Gastrocnemius medialis (tissue), 4 donors: ENCODE results near the gene HHATL.

Source experiments
- CTCF ChIP-seq, 5 experiments: fragments of 450-650 bp in 3 of 5; fragments of 200-600 bp in 2 of 5; sonication (generic) in 2 of 5; IDR thresholded peaks in 4 of 5; conservative IDR thresholded peaks in 1 of 5; 1 replicate in 4 of 5; 2 replicates in 1 of 5; pipeline ENCODE4 v1.5.1; 2016 to 2019; ENCODE audit warnings: antibody characterized with exemption in 5 of 5, mild to moderate bottlenecking in 3 of 5, moderate library complexity in 3 of 5
- POLR2A ChIP-seq, 2 donors: fragments of 450-650 bp; IDR thresholded peaks; one replicate each; pipeline ENCODE4 v1.6.1; 2017; ENCODE audit warnings: antibody characterized with exemption in 2 of 2, mild to moderate bottlenecking in 2 of 2, moderate library complexity in 2 of 2

GRCh38 chr3:42658091-42658770, 44.4 kb downstream of the HHATL start:
- no peak for TF ChIP-seq CTCF (IDR thresholded peaks at IDR 0.05 in 4 of 5, conservative IDR thresholded peaks at IDR 0.05 in 1 of 5)
- TF ChIP-seq POLR2A (IDR thresholded peaks at IDR 0.05): no peak
